ENCODE measurements around the gene ANKRD33. TPM values are rescaled to one million over a fixed set of nuclear protein-coding genes. Genes with fewer than 3 reads are reported as not detected.

Gene ANKRD33
- total RNA-seq, 1 experiment from 2014 or later, result 0.81 TPM

GRCh38 chr12:51846911-51847642, 40.8 kb upstream of the ANKRD33 start:
- no CpG with 5 or more reads among the region's 59 CpGs for WGBS (ENCODE audit: extremely low coverage, insufficient read length, low lambda C conversion rate)
- no peak overlapping the region for H3K18ac ChIP-seq (ENCODE audit: insufficient read length, low read depth, low read length)
- H3K4me1 ChIP-seq (ENCODE audit: insufficient read depth, low read length), result no peaks in the 10 kb centered on the region; the same call in 1 of the 2 replicates
- no peak overlapping the region for H2AK5ac ChIP-seq (ENCODE audit: insufficient read length, low read length)
- no peaks in the 10 kb centered on the region for H3K79me2 ChIP-seq (ENCODE audit: insufficient read depth, low read length)
- no peak overlapping the region for H4K91ac ChIP-seq (ENCODE audit: insufficient read length, low read depth, low read length)
- H3K23me2 ChIP-seq (ENCODE audit: insufficient read length, low read depth, low read length, poor library complexity, severe bottlenecking), result peaks cover 20% of the 10 kb centered on the region
- no peak overlapping the region for H3T11ph ChIP-seq (ENCODE audit: low read length)
- peaks cover 43 to 62% of the 10 kb centered on the region in 2 experiments for H3K4me1 Mint-ChIP-seq
- H3K36me3 Mint-ChIP-seq (ENCODE audit: insufficient read depth in 1 of 3, low read depth in 3 of 3), result peaks cover 0 to 14% (median 9%) of the 10 kb centered on the region in 3 experiments; a peak in 4 of 7 replicates
- H3K79me1 ChIP-seq (ENCODE audit: insufficient read depth, low read depth, low read length, poor library complexity, severe bottlenecking), result no peaks in the 10 kb centered on the region
- DNase-seq, result peak; percentile 84
- no peaks in the 10 kb centered on the region for H3K9me3 Mint-ChIP-seq
- H3K27ac ChIP-seq (ENCODE audit: insufficient read length, low read depth, low read length), result no peak overlapping the region
- 0 out of 3 replicates have a peak, but pooled peaks have one; percentile 10 for TF ChIP-seq CTCF (conservative IDR thresholded peaks at IDR 0.05)
- H3K4me2 ChIP-seq (ENCODE audit: insufficient read depth, insufficient read length, low read length), result peak overlapping the region; percentile 77
- H3K56ac ChIP-seq (ENCODE audit: insufficient read length, low read depth, low read length), result no peak overlapping the region
- H3K9me3 ChIP-seq (ENCODE audit: control insufficient read depth, low read depth, low read length), result no peaks in the 10 kb centered on the region
- no peak overlapping the region for H4K5ac ChIP-seq (ENCODE audit: insufficient read length, low read depth, low read length)
- H2BK12ac ChIP-seq (ENCODE audit: insufficient read length, low read depth, low read length), result no peak overlapping the region
- no peak overlapping the region for H2BK15ac ChIP-seq (ENCODE audit: low read depth, low read length)
- H3K27ac Mint-ChIP-seq, result no peak overlapping the region; a peak in 1 of 7 replicates
- no peak overlapping the region for H4K8ac ChIP-seq (replicated peaks; ENCODE audit: insufficient read length, low read depth, low read length)
- no peak overlapping the region for H2BK120ac ChIP-seq (ENCODE audit: low read depth, low read length, poor library complexity, severe bottlenecking)
- peak overlapping the region; percentile 73 to 87 for H3K4me3 Mint-ChIP-seq
- H2AFZ ChIP-seq (ENCODE audit: low read length), result no peak overlapping the region
- H4K20me1 ChIP-seq (ENCODE audit: control insufficient read depth, insufficient read depth, insufficient read length), result no peaks in the 10 kb centered on the region
- H3K27me3 ChIP-seq (ENCODE audit: insufficient read depth, low read length), result peaks cover 15% of the 10 kb centered on the region; the same call in 1 of the 2 replicates
- H3K27me3 Mint-ChIP-seq (ENCODE audit: low read depth), result peaks cover 57% of the 10 kb centered on the region
- H3K4ac ChIP-seq (ENCODE audit: low read depth, low read length), result no peak overlapping the region
- no peak overlapping the region for H2BK20ac ChIP-seq (ENCODE audit: low read depth, low read length, poor library complexity, severe bottlenecking)
- no peak overlapping the region for H3K14ac ChIP-seq (ENCODE audit: insufficient read depth, low read length)
- no peak overlapping the region for H2BK5ac ChIP-seq (ENCODE audit: insufficient read length, low read length)
- no peak overlapping the region for H3K9ac ChIP-seq (ENCODE audit: extremely low read depth, insufficient read length, low read length)
- no peak overlapping the region for H3K23ac ChIP-seq (ENCODE audit: insufficient read length, low read depth, low read length)

Data from H9 (cell line).